ENCODE data around the gene ACBD6. TPM values are rescaled to one million over a fixed set of nuclear protein-coding genes. Genes with fewer than 3 reads are reported as not detected.
"Not testable (repeated sequence)": the region's sequence is repeated elsewhere in the genome, so short reads cannot be mapped to it uniquely, and the experiment has no call there.

The ACBD6 gene, protein sequence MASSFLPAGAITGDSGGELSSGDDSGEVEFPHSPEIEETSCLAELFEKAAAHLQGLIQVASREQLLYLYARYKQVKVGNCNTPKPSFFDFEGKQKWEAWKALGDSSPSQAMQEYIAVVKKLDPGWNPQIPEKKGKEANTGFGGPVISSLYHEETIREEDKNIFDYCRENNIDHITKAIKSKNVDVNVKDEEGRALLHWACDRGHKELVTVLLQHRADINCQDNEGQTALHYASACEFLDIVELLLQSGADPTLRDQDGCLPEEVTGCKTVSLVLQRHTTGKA
- 10 to 100 TPM; 68.3 to 84.1 (median 76.7) TPM for polyA plus RNA-seq (ENCODE audit: insufficient read length in 3 of 3)
- long read RNA-seq, donor 1, transcript ACBD6-201 (8 exons, 1,670 nt): major isoform, 28 of 34 reads
- long read RNA-seq, donor 1, partial matches to known transcripts: 6 of 34 reads
- long read RNA-seq, donor 1, other reads (novel, unspliced or antisense): 0 of 34 reads
- long read RNA-seq, donor 2, transcript ACBD6-201 (8 exons, 1,670 nt): major isoform, 27 of 27 reads
- long read RNA-seq, donor 2, partial matches to known transcripts: 0 of 27 reads
- long read RNA-seq, donor 2, other reads (novel, unspliced or antisense): 0 of 27 reads
- long read RNA-seq, donor 3, transcript ACBD6-201 (8 exons, 1,670 nt): major isoform, 14 of 20 reads
- long read RNA-seq, donor 3, partial matches to known transcripts: 5 of 20 reads
- long read RNA-seq, donor 3, other reads (novel, unspliced or antisense): 0 of 20 reads
- long read RNA-seq, donor 4, transcript ACBD6-201 (8 exons, 1,670 nt): major isoform, 27 of 32 reads
- long read RNA-seq, donor 4, partial matches to known transcripts: 5 of 32 reads
- long read RNA-seq, donor 4, other reads (novel, unspliced or antisense): 0 of 32 reads
- long read RNA-seq, donor 5, transcript ACBD6-201 (8 exons, 1,670 nt): major isoform, 6 of 6 reads
- long read RNA-seq, donor 5, partial matches to known transcripts: 0 of 6 reads
- long read RNA-seq, donor 5, other reads (novel, unspliced or antisense): 0 of 6 reads
- long read RNA-seq, donor 6, transcript ACBD6-201 (8 exons, 1,670 nt): major isoform, 13 of 13 reads
- long read RNA-seq, donor 6, partial matches to known transcripts: 0 of 13 reads
- long read RNA-seq, donor 6, other reads (novel, unspliced or antisense): 0 of 13 reads
- long read RNA-seq, donor 7, transcript ACBD6-201 (8 exons, 1,670 nt): major isoform, 19 of 24 reads
- long read RNA-seq, donor 7, partial matches to known transcripts: 5 of 24 reads
- long read RNA-seq, donor 7, other reads (novel, unspliced or antisense): 0 of 24 reads
- long read RNA-seq, donor 8, transcript ACBD6-201 (8 exons, 1,670 nt): major isoform, 6 of 16 reads
- long read RNA-seq, donor 8, partial matches to known transcripts: 10 of 16 reads
- long read RNA-seq, donor 8, other reads (novel, unspliced or antisense): 0 of 16 reads
- long read RNA-seq, donor 9, transcript ACBD6-201 (8 exons, 1,670 nt): major isoform, 23 of 30 reads
- long read RNA-seq, donor 9, partial matches to known transcripts: 6 of 30 reads
- long read RNA-seq, donor 9, other reads (novel, unspliced or antisense): 0 of 30 reads
- long read RNA-seq, donor 10, transcript ACBD6-201 (8 exons, 1,670 nt): major isoform, 8 of 15 reads
- long read RNA-seq, donor 10, partial matches to known transcripts: 6 of 15 reads
- long read RNA-seq, donor 10, other reads (novel, unspliced or antisense): 0 of 15 reads
- long read RNA-seq, donor 11, transcript ACBD6-201 (8 exons, 1,670 nt): major isoform, 12 of 18 reads
- long read RNA-seq, donor 11, partial matches to known transcripts: 6 of 18 reads
- long read RNA-seq, donor 11, other reads (novel, unspliced or antisense): 0 of 18 reads
- long read RNA-seq, donor 12, transcript ACBD6-201 (8 exons, 1,670 nt): major isoform, 19 of 25 reads
- long read RNA-seq, donor 12, partial matches to known transcripts: 6 of 25 reads
- long read RNA-seq, donor 12, other reads (novel, unspliced or antisense): 0 of 25 reads
- long read RNA-seq, donor 13, partial matches to known transcripts: 0 of 1 reads
- long read RNA-seq, donor 13, other reads (novel, unspliced or antisense): 0 of 1 reads
- long read RNA-seq, donor 14: 0 reads
- long read RNA-seq, donor 15, transcript ACBD6-201 (8 exons, 1,670 nt): major isoform, 21 of 27 reads
- long read RNA-seq, donor 15, partial matches to known transcripts: 6 of 27 reads
- long read RNA-seq, donor 15, other reads (novel, unspliced or antisense): 0 of 27 reads
- long read RNA-seq, donor 16, transcript ACBD6-201 (8 exons, 1,670 nt): major isoform, 19 of 19 reads
- long read RNA-seq, donor 16, partial matches to known transcripts: 0 of 19 reads
- long read RNA-seq, donor 16, other reads (novel, unspliced or antisense): 0 of 19 reads

GRCh38 chr1:180502361-180503279 is at the start of gene ACBD6:
ACBD6 (minus strand) TSS chr1:180502577; CDS start chr1:180502266, 311 bp downstream.
- peak; percentile 85 for DNase-seq

- DNase-seq: no peak
Measured at GRCh38 chr1:180551997-180552396, 49.6 kb upstream of the ACBD6 start.

DNA sequence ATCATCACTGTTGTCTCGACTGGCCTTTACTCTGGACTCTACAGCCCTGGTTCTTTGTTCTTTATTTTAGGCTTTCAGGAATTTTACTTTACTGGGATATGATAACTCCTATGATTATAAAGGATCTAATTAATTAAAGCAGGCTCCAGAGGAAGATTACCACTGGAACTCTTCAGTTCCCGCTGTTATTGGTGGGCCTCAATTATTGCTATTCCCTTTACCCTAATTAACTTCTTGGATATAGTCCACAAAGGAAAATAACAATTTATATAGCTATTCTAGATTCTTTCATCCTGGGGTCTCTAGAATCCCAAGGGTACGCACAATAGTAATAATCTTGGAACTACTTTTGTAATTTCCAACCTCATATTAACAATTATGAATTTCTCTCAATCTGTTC is 47.9 kb upstream of the ACBD6 start:
- DNase-seq: no peak

DNA sequence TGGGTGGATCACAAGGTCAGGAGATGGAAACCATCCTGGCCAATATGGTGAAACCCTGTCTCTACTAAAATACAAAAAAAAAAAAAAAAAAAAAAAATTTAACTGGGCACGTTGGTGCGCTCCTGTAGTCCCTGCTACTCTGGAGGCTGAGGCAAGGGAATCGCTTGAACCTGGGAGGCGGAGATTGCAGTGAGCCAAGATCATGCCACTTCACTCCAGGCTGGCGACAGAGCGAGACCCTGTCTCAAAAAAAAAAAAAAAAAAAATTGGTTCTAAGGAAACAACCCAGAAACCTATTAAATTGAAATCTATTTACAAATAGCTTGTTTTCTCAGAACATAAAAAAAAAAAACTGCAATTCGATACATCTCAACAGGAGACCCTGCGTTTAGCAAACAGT is 47.4 kb upstream of the ACBD6 start:
- not testable (repeated sequence) for DNase-seq

GRCh38 chr1:180548686-180549317 is 46.4 kb upstream of the ACBD6 start:
- peak; percentile 23 for DNase-seq

DNA sequence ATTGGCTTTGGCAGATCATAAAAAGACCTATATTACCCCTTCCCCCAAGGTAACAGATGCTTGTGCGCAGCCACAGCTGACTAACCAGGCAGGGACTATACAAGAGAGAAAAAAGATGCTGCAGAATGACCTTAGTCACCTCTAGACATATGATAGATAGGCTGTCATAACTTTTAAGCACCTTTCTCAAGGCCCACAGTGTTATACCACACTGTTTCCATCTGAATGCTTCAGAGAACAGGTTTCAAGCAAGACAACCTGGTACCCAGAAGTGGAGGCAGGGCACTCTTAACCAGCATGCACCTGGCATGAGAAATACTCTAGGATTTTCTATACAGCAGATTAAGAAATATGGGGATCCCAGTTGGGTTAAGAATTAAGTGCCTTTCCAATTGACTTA is 43.6 kb upstream of the ACBD6 start:
- no peak for DNase-seq

- DNase-seq: no peak
Measured at GRCh38 chr1:180544050-180544449, 41.7 kb upstream of the ACBD6 start.

DNA sequence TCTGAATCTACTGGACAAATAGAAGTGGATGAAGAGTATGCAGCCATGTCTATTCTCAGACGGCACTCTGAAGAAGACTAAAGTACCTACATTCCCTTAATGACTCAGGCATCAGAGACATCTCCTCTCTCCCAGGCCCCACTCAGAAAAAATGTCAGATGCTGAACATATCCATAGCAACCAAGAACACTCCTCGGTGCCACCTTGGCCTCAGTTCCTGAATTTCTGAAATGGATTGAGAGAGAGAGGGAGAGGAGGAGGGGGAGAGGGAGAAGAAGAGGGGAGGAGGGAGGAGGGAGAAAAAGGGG is 40.4 kb upstream of the ACBD6 start:
- DNase-seq: no peak

DNA sequence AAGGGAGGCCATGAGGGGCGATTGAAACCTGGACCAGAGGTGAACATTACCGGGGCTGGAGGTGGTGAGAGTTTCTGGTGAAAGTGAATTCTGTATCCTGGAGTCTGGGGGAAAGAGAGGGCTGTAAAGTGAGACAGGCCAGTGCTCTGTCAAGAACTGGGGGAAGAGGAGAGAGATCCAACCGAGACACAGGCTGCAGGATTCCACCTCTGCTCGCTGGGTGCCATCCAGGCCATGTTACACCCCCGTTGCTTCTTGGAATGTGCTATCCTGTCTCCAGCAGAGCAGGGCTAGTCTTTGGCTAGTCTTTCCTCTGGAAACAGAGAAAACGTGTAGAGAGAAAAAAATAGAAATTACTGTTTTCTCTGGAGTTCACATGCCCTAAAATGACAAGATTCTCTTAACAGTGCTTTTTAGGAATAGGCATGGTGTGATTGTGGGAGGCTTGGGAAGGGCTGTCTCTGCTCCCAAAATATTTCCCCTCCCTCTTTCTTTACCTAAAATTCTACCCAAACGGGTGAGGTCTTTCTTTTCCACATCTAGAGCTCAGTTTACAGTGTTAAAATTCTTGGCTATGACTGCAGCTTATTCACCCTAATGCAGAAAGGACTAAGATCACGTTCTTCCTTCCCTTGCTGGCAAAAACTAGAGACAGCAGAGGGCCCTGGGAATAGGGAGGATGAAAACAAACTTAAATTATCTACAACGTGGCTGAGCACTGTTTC is 39.9 kb upstream of the ACBD6 start:
- no peak for DNase-seq

GRCh38 chr1:180540697-180541594 is 38.6 kb upstream of the ACBD6 start:
- DNase-seq: no peak

GRCh38 chr1:180539136-180539535 is 36.8 kb upstream of the ACBD6 start:
- no peak for DNase-seq

DNA sequence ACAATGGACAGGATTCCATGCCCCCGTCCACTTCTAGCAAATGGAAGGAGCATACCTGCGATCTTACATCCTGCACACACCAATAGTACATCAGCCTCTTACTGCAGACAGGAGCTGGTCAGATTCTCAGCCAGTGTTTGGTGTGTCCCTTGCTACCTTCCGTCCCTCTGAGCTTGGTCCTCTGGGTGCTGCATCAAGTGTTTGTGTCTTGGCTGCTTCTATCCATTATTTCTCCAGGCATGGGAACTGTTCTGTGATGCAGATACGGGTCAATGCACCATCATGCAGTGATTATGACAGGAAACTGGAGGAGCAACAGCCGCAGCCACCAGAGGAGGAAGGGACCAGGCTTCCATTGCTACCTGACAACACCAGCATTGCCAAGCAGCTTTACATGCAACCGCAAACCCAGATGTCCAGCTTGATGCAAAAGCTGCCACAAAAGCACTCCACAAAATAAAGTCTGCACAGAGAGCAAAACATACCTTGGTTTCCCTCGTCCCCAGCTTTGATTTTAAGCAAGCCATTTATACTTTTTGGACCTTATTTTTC is 34.5 kb upstream of the ACBD6 start:
- no peak for DNase-seq

DNA sequence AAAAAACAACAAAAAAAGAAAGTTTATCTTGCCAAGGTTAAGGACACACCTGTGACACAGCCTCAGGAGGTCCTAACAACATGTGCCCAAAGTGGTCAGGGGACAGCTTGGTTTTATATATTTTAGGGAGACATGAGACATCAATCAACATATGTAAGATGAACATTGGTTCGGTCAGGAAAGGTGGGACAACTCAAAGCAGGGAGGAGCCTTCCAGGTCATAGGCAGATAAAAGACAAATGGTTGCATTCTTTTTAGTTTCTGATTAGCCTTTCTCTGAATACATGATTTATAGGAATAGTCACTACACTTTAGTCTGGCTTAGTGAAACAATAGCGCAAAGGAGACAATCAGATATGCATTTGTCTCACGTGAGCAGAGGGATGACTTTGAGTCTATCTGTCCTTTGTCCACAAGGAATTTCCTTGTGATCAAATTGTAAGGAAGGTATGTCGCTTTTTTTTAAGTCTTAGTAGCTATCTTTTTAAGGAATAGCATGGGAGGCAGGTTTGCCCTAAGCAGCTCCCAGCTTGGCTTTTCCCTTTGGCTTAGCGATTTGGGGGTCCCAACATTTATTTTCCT is 33.1 kb upstream of the ACBD6 start:
- DNase-seq: no peak

DNA sequence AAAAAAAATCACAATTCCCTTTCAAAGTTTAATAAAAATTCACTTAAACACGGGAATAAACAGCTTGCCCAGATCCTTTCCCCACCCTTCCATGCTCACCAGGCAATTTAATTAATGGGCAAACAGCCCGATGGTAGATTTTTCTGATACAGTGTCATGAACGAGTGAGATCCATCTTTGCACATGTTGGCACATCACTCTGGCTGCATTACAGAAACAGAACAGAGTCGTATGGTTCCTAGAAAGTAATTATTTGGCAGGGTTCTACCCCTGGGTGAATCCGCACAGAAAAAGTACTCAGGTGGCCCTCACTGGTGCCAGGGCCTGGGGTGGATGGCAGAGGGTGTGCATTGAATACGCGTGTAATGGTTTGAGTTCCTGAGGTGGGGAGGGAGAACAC is 31.8 kb upstream of the ACBD6 start:
- DNase-seq: no peak

DNA sequence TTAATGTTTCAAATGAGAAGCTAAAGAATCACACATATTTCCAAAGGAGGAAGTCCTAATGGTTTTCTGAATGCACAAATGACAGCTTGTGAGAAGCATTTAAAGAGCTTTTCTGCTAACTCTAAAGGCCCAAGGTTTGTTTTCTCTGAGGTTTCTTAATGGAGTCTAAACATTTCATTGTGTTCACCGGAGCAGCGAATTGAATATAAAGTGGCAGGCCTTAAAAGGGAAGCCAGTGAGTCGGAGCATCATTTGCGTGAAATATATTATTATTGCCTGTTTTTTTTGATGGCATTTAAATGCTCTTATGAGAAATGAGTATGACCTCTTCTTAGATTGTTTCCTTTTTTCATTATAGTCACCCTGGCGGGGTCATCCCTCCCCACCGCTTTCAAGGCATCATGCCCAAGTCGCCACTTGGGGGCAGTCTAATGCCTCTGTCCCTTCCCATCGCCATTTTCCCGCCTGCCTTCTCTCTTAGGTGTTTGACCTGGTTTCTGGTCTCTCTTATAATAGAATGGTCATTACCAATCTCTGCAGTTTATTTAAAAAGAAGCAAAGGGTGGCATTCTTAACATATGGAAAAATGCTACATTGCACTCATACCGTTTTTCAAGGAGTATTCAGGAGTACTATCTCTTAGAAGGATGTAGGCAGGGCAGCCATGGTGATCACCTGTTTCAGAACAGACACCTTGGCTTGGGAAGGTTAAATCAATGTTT is 31.1 kb upstream of the ACBD6 start:
- DNase-seq: peak; percentile 52
